Activated CD8-positive, alpha-beta memory T cell treated with anti-CD3 and anti-CD28 coated beads, Interleukin-2, amount 50 U/mL, for 4 hours (primary cell): ENCODE results near the gene CD244.
"Not testable (repeated sequence)": the region's sequence is repeated elsewhere in the genome, so short reads cannot be mapped to it uniquely, and the experiment has no call there.

Source experiments
- DNase-seq: peaks from one replicate; pipeline ENCODE4 v3.0.0-alpha.2; 2020

The CD244 gene

GRCh38 chr1:160808289-160808688, 54.4 kb downstream of the CD244 start:
- DNase-seq: no peak

DNA sequence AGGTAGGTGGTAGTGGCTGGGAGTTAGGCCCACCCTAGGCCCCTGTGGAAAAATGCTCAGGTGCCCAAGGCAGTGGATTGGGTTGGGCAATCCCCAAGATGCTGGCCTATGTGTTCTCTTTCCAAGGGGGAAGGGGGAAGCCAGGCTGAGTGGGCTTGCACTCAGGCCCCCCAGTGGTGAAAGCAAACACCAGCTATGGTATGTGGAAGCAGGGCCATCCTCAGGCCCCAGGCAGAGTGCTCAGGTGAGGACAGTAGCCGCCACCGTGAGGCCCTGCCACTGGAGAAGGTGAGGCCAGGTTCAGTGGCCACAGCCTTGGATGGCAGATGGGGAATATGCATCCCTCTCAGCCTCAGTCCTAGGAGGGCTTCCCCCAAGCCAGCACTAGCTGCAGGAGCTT, 54.9 kb downstream of the CD244 start:
- no peak for DNase-seq

DNA sequence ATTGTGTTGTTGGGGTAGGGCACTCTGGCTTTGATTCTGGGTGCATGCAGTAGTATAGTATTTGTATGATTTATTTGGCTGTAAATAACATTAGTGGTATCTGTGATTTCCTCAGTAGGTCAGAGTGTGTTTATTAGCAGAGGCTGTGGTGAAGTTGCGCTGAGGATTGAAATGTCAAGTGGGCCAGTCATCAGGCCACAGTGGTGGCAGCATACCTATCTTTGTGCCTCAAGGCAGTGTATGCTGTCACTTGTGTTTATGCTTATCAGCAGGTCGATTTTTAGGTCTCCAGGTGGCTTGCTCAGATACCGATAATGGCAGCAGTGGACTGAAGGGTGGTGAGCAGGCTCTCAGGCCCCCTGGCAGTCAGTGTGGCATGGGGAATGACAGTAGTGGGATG, 55.4 kb downstream of the CD244 start:
- DNase-seq: no peak

DNA sequence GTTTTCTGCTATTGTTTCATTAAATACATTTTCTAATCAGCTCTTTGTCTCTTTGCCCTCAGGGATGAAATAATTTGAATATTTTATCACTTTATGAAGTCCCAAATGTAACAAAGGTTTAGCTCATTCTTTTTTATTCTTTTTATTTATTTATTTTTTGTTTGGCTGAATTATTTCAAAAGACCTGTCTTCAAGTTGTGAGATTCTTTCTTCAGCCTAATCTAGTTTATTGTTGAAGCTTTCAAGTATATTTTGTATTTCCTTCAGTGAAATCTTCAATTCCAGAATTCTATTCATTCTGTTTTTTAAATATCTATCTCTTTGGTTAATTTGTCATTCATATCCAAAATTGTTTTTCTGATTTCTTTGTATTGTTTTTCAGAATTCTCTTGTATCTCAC, 55.9 kb downstream of the CD244 start:
- no peak for DNase-seq

DNA sequence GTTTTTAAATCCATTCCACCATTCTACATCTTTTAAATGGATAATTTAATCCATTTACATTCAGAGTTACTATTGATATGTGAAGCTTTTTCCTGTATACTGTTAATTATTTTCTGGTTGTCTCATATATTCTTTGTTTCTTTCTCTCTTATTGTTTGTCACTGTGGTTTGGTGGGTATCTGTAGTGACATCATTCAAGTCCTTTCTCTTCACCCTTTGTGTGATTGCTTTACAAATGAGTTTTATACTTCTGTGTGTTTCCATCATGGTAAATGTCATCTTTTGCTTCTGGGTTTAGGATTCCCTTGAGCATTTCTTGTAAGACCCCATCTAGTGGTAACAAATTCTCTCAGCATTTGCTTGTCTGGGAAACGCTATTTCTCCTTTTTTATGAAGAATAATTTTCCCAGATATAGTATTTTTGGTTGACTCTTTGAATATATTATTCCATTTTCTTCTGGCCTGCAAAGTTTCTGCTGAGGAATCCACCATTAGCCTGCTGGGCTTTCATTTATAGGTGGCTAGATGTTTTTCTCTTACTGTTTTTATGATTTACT, 56.5 kb downstream of the CD244 start:
- DNase-seq: no peak

DNA sequence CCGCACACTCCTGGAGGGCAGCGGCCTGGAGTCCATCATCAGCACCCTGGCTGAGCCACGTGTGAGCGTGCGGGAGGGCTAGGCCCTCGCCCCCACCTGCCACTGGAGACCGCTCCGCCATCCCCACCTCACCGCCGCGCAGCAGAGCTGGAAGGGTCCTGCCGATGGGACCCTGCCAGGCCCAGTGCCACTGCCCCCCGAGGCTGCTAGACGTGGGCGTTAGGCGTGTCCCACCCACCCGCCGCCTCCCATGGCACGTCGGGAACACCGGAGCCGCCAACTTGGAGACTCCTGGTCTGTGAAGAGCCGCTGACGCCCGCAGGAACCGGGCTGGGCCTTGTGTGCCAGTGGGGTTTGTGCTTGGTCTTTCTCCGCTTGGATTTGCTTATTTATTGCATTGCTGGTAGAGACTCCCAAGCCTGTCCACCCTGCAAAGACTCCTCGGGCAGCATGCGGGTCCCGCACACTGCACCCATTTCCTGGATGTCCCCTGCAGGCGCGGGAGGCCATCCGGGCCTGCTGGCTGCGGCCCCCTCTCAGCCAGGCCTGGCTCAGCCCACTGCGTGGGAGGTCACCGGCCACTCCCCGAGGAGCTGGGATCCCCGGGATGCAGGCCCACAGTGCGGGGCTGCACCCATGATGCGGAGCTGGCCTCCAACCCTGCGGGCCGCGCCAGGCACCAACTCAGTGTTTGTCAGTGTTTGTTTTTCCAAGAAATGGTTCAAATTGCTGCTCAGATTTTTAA, 60.7 kb downstream of the CD244 start:
- DNase-seq: no peak

- DNase-seq: no peak
These were observed 61.9 kb downstream of the CD244 start for GRCh38 chr1:160800645-160801408.

DNA sequence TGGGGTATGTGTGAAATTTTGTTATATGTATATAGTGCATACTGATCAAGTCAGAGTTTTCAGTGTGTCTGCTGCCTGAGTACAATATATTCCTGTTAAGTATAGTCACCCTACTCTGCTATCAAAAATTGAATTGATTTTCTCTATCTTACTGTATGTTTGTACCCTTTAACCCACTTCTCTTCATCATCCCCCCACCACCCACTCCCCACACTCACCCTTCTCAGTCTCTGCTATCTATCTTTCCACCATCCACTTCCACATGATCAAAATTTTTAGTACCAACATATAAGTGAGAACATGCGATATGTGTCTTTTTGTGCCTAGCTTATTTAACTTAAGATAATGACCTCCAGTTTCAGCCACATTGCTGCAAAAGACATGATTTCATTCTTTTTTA, 62.5 kb downstream of the CD244 start:
- DNase-seq: no peak

DNA sequence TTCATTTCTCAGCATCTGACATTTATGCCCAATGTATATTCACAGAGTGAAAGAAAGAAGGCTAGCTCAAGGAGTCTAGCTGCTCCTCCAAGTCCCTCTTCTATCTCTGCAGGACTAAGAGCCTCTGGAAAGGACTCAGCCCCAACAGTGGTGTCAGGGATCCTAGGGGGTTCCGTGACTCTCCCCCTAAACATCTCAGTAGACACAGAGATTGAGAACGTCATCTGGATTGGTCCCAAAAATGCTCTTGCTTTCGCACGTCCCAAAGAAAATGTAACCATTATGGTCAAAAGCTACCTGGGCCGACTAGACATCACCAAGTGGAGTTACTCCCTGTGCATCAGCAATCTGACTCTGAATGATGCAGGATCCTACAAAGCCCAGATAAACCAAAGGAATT, 63.0 kb downstream of the CD244 start:
- no peak for DNase-seq

DNA sequence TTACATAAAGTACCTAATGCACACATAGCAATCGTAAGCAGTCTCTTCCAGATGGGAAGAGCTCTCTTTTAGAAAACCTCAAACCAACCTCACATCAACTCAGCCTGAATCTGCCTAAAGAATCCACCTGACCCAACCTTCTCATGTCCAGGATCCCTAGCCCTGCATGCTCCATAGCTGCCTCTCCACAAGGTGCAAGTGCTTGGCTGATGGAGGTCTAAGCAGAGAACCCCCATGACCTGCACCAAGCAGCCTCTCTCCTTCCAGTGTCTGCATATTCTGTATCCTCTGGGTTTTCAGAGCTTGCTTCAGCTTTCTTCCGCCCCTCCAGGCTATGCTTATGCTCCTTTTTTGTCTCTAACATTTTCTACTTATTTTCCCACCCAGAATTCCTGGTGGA, 64.2 kb downstream of the CD244 start:
- no peak for DNase-seq

- DNase-seq: peak; percentile 52
These were observed 64.8 kb downstream of the CD244 start for GRCh38 chr1:160797861-160798273.

- no peak for DNase-seq
These were observed 65.4 kb downstream of the CD244 start for GRCh38 chr1:160797271-160797709.

- DNase-seq: peak; percentile 72
These were observed 66.7 kb downstream of the CD244 start, which contains the start of gene LY9 for GRCh38 chr1:160795951-160796383. Gene LY9, plus strand, starts transcription at chr1:160796174. Its CDS starts 14 bp downstream, at chr1:160796188.

GRCh38 chr1:160794376-160794775, 68.3 kb downstream of the CD244 start:
- DNase-seq: no peak

DNA sequence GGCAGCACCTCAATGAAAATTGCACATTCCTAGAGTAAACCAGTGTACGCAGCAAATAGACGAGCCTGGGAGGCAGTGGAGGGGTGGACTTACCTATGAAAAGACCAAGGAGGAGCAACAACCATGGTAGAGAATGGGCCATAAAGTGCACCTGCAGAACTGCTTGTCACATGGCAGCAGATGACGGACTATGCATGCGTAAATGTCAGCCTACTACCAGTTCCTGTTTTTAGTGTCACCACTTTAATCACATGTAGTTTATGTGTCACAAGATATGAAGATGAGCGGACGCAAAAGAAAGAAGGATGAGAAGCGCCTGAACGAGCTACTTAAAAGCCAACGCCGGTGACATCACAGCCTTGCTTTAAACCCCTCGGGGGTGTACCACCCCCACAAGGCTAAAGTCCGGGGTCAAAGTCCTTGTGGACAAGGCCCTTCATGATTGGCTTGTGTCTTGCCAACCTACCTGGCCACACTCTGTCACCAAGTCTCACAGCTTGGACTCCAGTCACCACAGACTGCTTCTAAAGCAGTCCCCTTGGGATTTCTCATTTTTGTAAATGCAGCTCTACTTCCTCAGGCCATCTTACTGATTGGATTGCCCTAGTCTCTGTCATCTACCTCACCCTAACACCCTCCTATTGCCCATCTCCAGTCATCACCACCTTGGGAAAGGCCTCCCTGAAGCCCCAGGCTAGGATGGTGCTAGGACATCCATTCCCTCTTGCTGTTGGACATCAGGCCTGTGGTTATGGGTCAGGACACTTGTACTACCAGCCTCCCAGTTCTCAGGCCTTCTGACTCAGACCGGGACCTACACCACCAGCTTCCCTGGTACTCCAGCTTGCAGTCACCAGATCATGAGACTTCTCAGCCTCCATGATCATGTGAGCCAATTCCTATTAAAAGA, 72.7 kb downstream of the CD244 start:
- no peak for DNase-seq

DNA sequence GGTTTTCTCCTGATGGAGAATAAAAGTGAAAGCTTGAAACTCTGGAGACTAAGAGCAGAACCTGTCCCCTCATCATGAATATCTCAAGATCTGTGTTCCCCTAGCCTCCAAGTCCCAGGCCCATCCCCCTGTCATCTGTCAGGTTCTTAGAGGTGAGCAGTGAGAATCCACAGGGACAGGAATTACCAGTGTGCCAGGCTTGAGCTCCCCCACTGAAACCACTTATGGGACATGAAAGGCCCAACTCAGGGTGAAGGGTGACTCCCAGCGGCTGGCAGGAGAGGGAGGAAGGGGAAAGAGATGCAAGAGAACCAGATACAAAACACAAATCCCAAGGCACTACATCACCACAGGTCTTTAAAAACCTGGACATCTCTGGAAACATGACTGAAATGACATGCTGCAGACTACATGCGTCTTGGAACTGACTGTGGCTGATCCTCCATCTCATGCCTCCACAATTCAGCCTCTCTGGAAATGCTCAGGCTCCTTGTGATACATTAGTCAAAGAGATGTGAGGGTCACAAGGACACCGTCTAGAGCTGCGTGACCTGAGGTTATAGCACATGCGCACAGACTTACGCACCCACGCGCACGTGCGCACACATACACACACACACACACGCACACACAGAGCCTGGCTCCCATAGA, 73.5 kb downstream of the CD244 start:
- no peak for DNase-seq

DNA sequence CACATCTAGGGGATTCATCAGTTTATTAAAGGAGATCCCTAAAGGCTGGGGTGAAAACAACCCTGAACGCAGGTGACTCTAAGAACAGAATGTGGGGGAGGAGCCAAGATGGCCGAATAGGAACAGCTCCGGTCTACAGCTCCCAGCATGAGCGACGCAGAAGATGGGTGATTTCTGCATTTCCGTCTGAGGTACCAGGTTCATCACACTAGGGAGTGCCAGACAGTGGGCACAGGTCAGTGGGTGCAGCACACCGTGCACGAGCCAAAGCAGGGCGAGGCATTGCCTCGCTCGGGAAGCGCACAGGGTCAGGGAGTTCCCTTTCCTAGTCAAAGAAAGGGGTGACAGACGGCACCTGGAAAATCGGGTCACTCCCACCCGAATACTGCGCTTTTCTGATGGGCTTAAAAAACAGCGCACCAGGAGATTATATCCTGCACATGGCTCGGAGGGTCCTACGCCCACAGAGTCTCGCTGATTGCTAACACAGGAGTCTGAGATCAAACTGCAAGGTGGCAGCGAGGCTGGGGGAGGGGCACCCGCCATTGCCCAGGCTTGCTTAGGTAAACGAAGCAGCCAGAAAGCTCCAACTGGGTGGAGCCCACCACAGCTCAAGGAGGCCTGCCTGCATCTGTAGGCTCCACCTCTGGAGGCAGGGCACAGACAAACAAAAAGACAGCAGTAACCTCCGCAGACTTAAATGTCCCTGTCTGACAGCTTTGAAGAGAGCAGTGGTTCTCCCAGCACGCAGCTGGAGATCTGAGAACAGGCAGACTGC, 79.5 kb downstream of the CD244 start:
- not testable (repeated sequence) for DNase-seq

DNA sequence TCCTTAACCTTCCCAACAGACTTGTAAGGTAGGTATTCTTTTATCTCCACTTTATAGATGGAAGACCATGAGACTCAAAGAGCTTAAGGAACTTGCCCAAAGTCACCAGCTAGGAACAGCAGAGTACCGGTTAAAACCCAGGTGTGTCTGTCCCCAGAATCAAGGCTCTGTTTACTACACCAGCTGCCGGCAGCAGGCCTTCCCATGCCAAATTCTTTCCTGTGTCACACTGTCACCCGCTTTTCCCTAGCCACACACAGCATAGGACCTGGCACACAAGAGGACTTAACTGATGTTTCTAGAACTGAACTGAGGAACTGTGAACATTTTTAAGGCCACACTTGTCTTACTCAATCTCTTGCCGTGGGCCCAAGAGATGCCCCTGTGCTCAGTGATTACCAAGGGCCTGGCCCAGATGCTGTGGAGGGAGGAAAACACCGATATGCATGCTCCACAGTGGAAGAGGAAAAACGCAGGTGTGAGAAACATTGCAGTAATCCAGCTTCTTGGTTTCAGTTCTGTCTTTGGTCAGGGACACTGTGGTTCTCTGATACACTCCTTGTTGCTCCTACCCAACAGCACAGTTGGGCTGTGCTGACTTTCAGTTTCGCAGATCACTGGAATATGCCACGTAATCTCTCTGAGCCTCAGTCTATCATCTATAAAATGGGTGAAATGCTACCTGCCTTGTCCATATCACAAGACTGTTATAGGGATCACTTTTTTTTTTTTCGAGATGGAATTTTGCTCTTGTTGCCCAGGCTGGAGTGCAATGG, 80.6 kb downstream of the CD244 start:
- no peak for DNase-seq

GRCh38 chr1:160781186-160781766, 81.4 kb downstream of the CD244 start:
- no peak for DNase-seq

- DNase-seq: no peak
These were observed 82.3 kb downstream of the CD244 start for GRCh38 chr1:160780398-160780755.
